HFF-Myc (cell line): ENCODE data around the gene MAP4.

Experiments
- DNase-seq: peaks from one replicate; pipeline ENCODE4 v3.0.0-alpha.2; 2011; ENCODE audit warnings: low read depth; ENCODE audit errors: extremely low read depth
- H3K4me3 ChIP-seq: replicated peaks from 2 replicates; pipeline ENCODE4 v1.5.1; 2011; ENCODE audit warnings: low read depth, mild to moderate bottlenecking, control low read depth, low read length
- TF ChIP-seq, protein P1 (sequence below): IDR thresholded peaks from 2 replicates; pipeline ENCODE4 v1.5.1; 2012; ENCODE audit warnings: mild to moderate bottlenecking, low read depth, low read length, control low read depth; ENCODE audit errors: missing control alignments

The MAP4 gene

DNA sequence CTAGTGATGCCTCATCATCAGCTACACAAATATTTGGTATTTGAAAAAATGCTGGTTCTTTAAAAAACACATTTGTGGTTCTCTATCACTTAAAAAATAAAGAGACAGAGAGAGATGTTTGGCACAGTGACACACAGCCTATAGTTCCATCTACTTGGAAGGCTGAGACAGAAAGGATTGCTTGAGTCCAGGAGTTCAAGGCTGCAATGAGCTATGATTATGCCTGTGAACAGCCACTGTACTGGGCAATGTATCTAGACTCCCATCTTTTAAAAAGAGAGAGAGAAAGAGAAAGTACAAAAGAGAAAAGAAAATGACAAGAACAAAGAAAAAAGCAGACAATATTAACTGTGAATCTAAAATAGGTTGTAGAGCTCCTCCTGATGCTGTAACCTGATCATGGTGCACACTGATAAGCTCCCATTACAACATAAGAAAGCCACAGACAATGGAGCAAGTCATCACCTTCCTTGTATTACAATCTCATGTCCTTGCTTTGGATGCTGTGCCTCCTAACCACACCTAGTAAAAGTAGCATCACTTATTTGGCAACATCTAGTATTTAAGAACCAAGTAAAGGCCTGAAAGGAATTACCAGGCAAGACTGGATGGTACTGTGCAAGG, 31.7 kb upstream of the MAP4 start:
- no peak for DNase-seq
- TF ChIP-seq, protein P1, sequence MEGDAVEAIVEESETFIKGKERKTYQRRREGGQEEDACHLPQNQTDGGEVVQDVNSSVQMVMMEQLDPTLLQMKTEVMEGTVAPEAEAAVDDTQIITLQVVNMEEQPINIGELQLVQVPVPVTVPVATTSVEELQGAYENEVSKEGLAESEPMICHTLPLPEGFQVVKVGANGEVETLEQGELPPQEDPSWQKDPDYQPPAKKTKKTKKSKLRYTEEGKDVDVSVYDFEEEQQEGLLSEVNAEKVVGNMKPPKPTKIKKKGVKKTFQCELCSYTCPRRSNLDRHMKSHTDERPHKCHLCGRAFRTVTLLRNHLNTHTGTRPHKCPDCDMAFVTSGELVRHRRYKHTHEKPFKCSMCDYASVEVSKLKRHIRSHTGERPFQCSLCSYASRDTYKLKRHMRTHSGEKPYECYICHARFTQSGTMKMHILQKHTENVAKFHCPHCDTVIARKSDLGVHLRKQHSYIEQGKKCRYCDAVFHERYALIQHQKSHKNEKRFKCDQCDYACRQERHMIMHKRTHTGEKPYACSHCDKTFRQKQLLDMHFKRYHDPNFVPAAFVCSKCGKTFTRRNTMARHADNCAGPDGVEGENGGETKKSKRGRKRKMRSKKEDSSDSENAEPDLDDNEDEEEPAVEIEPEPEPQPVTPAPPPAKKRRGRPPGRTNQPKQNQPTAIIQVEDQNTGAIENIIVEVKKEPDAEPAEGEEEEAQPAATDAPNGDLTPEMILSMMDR, result no peak
- no peak overlapping the region for H3K4me3 ChIP-seq

DNA sequence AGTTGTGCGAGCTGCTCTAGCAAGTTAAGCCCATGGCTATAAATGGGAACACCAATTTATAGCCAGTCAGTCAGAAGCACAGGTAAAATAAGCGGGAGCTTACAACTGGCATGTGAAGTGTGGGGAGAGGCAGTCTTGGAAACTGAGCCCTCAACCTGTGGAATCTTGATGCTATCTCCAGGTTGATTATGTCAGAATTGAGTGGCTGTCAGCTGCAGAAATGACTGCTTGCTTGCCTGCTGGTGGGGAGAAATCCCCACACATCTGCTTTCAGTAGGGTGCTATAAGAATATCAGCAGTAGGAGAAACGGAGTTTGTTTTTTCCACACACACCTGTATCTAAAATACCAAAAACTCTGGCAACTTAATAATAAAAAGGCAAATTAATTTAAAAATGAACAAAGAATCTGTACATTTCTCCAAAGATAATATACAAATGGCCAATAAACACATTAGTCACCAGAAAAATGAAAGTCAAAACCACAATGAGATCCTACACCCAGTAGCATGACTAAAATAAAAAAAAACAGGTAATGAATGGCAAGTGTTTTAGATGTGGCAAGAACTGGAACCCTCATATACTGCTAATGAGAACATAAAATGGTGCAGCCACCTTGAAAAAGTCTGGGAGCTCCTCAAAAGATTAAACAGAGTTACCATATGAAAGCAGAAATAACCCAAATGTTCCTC, 26.0 kb upstream of the MAP4 start:
- no peak overlapping the region for H3K4me3 ChIP-seq
- no peak for DNase-seq
- TF ChIP-seq, protein P1, result no peak

DNA sequence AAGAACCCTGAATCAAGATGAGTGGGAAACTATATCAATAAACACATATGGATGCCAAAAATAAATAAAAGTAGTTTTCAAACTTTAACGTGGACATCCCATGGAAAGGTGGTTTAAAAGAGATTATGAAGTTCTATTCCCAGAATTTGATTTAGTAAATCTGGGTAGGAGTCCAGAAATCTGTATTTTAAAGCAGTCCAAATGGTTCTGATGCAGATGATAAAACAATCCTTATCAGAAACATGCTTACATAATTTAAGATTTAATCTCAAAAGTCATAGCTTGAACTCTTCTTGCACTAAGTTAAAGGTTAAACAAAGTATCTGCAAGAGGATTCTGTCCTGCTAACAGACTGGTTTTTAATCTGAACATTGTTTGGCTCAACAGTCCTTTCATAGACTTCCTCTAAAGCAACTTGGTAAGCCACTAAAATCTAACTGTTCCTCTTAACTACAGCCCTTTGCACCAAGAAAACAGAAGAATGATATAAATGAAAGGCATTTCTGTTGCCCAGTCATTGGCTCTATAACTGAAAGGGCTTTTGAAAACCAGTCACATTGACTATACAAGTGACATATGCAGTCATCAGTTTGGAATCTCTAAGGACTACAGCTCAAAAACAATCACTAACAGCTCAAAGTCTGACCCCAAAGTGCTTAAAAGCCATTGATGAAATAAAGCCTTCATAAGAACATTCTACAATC, 23.4 kb upstream of the MAP4 start:
- no peak for DNase-seq
- H3K4me3 ChIP-seq, result no peak overlapping the region
- TF ChIP-seq, protein P1, result no peak

DNA sequence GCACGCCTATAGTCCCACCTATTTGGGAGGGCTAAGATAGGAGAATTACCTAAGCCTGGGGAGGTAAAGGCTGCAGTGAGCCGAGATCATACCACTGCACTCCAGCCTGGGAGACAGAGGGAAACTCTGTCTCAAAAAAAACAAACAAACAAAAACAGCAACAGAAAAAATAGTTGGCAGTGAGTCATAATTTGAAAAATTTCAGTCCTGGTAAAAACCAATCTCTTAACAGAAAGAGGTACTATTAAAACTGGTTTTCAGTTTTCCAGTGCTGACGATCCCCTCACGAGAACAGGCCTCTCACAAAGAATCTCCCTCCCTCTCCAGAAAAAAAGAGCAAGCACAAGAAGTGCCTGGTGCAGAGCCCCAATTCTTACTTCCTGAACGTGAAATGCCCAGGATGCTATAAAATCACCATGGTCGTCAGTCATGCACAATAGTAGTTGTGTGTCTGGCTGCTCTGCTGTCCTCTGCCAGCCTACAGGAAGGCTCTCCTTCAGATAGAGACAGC, 22.8 kb upstream of the MAP4 start:
- TF ChIP-seq, protein P1, result no peak
- DNase-seq, result no peak
- H3K4me3 ChIP-seq, result no peak overlapping the region

DNA sequence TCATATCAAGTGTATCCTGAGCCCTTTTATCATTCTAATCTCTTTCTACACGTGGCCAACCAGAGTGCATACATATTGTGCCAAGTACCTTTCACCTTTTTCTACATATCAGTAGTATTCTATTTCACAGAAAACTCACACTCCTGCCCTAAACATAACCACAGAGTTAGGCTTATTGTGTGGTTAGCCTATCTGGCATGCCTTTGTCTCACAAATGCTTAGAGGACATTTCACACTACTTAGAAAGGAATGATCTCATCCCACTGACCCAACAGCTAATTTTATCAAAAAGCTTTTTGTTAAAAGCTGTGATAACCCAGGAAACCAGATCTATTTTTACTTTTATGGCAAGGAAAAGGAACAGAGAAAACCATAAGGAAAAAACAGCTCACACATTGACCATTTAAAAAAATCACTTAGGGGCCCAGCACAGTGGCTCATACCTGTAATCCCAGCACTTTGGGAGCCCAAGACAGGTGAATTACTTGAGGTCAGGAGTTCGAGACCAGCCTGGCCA, 17.8 kb upstream of the MAP4 start:
- TF ChIP-seq, protein P1, result no peak
- DNase-seq, result no peak

DNA sequence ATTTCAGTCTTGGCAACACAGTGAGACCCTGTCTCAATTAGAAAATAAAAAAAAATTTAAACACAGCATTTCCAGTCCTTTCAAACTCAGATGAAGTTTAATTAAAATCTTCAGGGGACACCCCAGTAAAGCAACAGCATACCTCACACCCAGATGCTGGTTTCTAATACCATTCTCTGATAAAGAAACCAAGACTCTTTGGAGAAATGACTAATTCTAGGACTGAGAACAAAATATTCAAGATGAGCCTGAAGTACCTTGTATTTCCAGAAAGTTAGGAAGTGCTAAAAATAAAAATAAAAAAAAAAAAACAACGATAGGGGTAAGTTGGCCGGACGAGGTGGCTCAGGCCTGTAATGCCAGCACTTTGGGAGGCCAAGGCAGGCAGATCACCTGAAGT, 14.0 kb upstream of the MAP4 start:
- DNase-seq, result no peak
- TF ChIP-seq, protein P1, result no peak
- H3K4me3 ChIP-seq, result no peak overlapping the region

More for the DNA sequence above, 17.8 kb upstream of the MAP4 start:
- no peak overlapping the region for H3K4me3 ChIP-seq
